ENCODE measurements around the gene PBRM1.
"Not testable (repeated sequence)": the region's sequence is repeated elsewhere in the genome, so short reads cannot be mapped to it uniquely, and the experiment has no call there.

Gene PBRM1

DNA sequence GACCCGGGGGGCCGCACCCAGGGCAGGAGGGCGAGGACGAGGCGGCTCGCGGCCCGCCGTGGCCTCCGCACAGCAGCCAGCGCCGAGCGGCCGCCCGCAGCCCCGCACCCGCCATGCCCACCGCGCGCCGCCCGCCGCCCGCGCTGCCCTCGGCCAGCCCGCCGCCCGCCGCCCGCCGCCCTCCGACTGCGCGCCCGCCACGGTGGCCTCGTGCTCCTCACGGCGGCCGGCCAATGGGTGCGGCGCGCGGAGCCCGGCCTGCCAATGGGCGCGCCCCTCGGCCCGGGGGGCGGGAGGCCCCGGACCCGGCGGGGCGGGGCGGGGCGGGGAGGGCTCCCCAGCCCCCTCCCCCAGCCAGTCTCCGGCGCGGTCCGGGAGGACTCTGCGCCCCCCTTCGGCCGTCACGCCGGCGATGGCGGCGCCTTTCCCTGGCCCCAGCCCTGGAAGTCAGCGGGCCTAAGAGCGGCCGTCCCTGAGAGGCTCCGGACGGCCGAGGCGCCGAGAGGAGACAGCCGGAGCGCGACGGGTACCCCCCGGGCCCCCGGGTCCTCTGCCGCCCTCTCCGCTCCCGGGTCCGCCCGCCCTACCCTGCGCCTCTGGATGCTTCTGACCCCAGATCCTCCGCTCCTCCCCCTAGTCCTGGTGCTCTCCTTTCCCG lies 152.0 kb downstream of the PBRM1 start, which contains the start of gene NT5DC2:
TSS of gene NT5DC2 (minus strand) at position 235 of the 658 bp plus-strand sequence. CDS start at position 115, 120 bp downstream.
- DNase-seq, result no peak

DNA sequence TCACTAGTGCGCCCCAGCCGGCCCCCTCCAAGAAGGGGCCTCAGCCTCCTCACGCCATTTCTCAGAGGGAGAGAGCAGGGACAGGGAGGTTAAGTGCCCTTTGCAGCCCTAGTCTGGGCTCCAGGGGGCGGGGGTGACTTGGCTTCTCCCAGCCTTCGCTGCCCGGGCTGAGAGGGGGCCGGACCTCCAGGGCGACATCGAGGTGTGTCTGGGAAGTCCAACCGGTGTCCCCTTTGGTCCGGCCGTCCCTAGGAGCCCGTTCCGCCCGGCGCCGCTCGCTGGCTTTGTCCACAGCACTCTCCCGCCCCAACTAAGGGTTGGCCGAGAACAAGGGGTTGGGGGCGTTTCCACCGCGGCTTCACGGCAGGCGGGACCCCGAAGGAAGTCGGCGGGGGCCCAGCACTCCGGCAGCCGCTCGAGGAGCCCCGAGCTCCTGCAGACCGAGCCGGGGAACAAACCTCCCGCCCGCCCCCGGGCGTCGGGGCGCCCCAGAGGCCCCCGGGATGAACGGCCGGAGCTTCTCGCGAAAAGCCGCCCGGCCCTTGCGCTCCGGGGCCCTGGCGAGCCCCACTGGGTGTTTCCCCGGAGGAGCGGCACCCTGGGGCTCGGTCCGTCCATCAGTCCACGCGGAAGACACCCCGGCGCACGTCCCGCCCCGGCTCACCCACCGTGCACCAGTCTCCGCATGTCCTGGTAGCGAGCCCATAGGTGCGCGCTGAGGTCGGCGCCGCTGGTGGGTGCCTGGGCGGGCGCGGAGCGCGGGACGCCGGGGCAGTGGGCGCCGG lies 152.7 kb downstream of the PBRM1 start:
- no peak for DNase-seq

DNA sequence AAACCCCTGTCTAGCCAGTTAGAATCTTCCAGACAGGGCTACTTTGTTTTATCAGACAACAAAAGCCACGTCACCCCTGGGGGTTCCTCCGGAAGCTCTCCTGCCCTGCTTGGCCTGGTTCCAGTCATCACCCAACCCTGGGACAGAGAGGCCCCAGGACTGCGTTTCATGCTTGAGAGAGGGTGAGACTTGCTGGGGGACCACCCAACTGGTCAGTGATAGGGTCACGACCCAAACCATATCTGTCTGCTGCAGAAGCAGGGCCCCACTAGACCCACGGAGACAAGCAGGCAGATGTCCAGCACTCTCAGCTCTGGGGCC lies 153.2 kb downstream of the PBRM1 start:
- no peak for DNase-seq

DNA sequence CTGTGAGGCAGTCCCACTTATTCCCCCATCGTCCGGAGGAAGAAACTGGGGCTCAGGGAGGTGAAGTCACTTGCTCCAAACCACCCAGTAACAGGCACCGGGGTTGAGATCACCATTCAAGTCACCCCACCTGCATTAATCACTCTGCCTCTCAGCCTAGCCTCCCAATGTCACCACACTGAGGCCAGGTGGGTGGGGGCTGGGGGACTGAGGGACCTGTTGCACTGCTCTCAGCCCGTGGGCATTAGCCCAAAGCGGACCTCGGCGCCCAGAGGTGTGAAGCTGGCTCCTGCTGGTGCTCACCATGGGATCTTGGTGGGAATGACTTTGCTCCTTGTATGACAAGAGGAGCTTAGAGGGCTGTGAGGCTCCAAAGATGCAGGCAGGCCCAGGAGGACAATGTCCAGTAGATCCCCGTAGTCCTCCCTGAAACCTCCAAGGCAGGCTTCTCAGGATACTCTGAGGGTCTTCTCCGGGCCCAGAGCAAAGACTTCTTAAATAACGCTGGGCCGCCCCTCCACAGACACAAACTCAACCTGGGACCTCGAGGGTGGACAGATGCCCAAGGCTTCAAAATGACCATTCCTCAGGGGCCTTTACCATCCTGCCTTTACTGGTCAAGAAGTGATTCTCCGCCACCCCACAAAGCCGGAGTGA lies 153.7 kb downstream of the PBRM1 start:
- DNase-seq, result no peak

DNA sequence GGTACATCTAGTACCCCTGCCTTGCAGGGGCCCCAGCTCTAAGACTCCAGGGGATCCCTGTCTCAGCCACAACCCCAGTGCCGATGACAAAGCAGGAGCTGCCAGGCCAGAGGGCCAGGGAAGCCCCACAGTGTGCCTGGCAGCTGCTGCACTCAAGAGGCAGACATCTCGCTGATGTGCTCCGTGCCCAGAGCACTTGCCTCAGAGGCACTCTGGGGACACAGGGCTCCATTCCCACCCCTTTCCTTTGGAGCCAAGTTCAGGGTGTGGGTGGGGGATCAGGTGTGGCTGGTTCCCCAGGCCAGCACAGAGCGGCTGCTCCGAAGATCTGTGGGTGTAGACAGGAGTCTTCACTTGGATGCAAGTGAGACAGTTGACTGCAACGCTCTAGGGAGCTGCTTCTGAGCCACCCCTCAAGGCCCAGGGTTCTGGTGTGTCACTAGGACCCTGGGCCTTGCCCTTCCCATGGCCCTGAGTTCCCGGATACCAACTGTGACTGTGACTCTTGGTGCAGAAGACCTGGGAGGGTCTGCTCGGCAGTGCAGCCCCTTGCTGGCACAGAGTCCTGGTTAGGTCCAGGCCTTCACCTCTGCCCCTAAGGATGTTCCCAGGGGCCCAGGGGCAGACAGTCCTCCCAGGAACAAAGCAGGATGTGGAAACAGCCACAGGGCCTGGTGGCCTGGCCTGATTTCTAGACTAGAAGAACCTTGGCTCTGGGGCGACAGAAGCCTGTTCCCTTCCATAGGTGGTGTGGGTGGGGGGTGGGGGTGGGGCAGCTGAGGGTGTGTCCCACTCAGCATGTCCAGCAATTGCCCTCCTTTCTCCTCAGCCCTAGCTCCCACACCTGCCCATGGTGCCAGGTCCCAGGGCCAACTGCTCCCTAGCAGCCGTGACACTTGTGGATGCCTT lies 154.5 kb downstream of the PBRM1 start:
- no peak for DNase-seq

DNA sequence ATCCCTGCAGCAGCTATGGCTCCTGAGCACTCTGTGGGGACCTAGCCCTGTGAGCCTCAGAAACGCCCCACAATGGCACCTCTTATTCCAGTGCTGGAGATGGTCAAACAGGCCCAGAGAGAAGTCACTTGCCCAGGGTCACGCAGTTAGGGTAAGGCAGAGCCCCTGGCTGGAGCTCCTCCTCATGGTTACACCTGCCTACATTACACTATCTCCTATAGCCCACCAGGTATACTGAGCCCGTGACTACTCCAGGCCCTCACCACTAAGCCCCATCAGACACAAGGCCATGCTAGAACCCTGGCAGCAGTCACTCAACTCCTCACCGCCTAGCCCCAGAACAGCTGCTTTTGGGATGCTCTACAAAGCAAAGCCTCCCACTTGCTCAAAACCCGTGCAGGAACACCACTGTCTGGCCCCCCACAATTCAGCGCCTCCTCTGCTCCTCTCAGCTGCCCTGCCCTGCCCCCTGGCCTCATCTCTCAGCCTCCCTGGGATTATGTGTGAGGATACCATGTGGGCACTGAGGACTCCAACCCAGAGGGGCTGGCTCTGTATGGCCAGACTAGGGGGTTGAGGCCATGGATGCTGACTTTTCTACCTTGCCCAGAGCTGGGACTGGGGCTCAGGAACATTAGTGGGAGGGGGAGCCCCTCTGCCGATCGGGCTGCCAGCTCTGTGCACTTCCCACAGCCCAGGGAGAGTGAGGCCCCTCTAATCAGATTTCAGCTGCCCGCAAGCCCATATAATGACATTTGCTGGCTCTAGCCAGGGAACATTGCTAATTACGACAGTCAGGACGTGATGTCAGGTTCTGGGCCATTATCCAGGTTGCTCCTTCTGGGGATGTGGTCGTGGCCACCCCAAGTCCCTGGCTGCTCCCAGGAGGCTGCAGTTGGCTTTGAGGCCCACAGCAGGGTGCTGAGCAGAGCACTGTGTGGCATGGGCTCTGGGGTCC lies 156.1 kb downstream of the PBRM1 start:
- DNase-seq, result no peak

DNA sequence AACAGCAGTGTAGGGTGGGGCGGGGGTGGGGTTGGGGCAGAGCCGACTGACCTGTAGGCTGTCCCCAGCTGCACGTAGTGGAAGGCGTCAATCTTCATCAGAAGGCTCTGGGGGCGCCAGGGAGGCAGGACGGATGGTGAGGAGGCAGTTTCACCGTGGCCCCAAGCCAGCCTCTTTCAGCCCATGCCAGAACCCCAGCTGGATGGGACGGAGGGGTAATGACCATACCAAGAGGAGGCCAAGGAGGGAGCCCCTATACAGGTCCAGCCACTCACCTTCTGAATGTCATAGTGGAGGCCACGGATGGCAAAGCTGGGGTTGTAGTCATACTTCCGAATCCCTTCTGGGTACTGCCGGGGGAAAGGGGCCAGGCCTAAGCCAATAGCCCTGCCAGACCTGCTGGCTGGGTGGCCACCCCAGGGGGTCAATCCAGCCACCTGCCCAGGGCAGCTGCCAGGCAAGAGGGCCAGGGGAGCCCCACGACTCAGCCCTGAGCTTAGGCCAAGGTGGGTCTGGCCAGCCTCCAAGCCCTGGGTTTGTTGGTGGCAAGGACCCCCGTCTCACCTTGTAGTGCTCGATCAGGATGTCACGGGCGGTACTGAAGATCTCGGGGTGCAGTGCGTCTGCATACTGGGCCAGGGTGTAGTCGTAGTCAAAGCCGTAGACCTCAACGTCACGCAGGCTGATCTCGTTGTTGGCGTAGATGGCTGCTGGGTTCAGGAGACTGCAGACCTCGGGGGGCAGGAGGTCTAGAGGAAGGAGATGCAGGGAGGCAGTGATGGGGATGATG lies 156.9 kb downstream of the PBRM1 start:
- DNase-seq, result no peak

DNA sequence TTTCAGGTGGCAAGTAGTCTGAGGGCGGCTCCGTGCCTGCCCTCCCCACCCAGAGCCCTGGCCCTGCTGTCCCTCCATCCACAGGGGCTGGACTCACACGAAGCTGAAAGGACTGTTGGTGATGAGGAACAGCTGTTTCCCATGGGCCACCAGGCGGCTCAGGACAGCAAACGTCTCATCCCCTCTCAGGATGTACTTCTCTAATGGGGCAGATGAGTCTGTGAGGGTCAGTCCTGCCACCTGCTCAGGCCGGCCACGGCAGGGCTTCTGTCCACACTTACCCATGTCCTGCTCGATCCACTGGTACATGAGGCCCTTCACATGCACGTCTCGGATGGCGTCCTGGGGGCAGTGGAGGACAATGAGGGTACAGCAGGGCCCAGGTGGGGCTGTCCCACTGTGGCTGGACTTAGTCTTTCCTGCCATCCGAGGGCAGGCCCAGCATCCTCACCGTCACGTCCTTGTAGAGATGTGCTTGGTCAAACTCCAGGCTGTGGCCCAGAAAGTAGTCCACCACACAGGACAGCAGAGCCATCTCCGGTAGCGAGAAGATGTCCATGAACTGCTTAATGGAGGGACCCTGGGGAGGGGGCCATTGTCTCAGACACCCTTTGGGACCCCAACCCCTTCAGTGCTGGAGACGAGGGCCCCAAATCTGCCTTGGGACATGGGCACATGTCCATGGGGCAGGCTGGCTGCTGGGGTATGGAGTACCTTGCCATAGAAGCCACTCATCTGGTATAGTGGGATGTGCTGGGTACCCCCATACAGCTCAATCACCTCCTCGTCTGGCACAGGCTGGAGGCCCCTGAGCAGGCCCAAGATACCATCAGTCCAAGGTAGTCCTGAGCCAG lies 157.8 kb downstream of the PBRM1 start:
- DNase-seq, result no peak

DNA sequence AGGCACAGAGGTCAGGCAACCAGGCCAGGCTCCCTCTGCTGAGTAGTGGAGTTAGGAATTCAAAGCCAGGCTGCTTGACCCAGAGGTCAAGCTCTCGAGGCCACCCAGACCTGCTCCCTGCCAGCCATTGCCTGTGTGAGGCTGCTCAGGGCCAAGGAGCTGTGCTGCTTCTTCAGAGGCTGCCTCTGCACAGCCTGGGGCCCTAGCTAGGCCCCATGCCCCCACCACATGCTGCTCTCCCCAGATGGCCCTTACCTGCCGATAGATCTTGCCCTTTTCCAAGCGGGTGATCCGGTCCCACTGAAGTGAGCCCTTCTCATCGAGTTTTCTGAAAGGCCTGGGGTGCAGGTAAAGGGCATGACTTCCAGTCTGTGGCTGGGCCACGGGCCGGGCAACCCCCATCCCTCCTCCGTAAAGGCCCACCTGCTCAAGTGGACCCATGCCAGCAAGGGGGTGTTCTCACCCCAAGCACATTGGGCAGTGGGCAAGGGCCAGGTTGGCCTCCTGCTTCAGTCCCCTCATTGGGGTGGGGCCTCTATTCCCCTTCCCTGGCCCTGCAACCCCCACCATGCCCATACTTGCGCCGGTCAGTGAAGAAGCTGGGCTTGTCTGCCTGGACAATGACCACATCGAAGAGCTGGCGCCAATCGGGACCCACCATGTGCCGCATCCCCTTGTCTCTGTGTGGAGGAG lies 158.5 kb downstream of the PBRM1 start:
- DNase-seq, result no peak

DNA sequence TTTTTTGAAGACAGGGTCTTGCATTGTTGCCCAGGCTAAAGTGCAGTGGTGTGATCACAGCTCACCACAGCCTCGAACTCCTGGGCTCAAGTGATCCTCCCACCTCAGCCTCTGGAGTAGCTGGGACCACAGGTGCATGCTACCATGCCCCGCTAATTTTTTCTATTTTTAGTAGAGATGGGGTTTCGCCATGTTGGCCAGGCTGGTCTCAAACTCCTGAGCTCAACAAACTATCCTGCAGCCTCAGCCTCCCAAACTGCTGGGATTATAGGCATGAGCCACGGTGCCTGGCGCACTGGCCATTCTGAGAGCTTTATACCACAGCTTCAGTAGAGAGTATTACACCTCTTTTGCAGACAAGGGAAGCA lies 159.1 kb downstream of the PBRM1 start:
- not testable (repeated sequence) for DNase-seq

DNA sequence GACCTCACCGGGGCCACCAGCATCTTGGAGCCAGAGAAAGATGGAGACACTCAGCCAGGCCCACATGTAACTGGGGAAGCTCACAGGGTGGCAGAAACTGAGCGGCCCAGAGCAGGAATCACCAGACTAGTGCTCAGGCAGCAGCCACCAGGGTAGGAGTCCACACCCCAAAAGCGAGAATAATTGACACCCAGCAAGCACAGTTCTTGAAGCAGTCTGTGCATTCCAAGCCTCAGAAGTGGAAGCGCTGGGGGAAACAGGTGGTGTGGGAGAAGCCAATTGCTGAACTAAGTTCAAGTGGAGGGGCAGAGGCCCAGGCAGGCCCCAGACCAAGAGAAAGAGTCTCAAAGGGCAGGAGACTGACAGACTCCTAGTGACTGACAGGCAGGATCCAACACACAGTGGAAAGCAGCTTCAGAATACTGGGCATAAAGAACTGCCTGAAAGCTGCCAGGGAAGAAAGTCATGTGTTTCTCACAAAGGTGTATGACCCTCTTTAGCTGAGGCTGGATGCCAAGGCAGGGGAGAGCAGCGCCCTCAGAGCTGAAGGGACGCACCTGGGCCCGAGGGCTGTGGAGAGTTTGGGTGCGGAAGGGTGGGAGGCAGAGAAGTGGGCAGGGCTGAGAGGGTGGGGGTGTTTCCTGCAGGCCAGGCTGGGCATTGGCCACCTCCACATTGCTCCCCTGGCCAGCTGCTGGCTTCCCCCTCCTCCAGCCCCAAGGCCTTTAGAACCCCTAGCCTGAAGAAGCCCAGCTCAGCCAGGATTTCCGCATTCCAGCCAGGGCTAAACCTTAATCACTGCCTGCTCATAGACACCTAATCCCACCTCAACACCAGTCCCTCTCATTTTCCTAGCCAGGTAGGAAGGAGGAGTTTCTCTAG lies 159.8 kb downstream of the PBRM1 start:
- no peak for DNase-seq

DNA sequence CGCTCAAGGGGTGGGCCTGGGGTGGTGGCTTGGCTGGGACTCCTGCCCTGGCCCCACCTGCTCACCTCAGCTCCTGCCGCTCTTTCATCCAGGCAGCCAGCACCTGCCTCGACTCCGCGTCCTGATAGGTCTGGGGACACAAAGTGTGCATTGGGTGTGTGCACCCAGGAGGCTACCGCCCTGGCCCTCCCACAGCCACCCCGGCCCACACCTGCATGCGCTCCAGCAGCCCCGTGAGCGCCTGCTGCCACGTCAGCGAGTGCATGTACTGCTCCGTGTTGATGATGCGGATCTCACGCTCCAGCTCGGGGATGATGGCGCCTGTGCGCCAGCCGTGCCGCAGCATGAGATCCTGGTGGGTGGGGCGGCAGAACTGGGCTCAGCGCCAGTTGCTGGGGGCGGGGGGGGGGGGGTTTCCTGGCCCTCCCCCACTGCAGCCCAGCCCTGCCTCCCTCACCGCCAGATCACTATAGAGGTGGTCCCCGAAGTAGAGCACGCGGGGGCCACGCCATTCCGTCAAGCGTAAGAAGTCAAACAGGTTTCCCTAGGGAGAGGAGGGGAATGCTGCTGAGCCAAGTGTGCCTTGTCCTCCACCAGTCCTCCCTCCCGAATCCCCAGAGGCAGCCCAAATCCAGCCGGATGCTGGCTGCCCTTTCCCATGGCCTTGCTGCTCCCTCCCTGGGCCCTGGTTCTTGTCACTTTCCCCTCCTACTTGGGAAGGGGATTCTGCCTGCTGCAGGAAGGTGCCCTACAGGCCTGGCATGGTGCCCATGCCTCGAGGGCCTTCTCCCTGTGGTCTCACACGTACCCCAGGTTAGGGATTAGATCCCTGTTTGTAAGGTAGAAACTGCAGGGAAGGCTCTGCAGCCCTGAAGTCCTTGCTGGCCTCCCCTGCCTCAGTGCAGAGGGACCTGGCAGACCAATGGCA lies 160.7 kb downstream of the PBRM1 start:
- no peak for DNase-seq

DNA sequence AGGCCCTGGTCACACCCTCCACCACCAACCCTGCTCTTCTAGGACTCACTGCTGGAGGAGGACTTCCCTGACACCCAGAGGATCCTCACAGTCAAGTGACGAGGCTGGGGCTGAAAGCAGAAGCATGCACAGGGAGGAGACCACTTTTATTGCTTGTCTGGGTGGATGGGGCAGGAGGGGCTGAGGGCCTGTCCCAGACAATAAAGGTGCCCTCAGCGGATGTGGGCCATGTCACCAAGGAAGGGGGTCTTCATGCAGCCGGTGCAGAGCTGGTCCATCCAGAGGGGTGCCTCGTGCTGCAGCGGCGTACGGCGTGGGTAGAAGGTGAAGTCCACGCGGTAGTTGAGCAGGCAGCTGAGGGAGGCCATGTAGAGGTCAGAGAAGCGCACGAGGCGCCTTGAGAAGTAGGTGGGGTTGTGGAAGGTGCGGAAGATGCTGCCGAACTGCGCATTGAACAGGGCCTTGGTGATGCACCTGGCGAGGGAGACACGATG lies 161.4 kb downstream of the PBRM1 start:
- DNase-seq, result no peak

DNA sequence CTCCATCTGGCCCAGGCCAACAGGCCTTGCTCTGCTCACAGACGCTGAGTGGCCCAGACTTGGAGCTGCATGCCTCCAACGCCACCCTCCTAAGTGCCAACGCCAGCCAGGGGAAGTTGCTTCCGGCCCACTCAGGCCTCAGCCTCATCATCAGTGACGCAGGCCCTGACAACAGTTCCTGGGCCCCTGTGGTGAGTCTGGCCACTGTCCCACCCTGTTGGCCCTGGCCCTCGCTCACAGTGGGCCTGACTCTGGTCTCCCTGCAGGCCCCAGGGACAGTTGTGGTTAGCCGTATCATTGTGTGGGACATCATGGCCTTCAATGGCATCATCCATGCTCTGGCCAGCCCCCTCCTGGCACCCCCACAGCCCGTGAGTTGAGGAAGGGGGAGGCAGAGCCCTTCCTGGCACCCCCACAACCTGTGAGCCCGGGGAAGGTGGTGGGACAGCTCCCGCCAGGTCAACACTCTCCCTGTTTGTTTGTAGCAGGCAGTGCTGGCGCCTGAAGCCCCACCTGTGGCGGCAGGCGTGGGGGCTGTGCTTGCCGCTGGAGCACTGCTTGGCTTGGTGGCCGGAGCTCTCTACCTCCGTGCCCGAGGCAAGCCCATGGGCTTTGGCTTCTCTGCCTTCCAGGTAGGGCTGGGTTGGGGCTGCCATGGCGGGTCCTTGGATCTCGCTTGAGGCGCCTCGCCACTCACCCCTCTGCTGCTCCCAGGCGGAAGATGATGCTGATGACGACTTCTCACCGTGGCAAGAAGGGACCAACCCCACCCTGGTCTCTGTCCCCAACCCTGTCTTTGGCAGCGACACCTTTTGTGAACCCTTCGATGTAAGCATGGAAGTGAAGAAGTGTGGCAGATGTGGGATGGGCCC lies 162.1 kb downstream of the PBRM1 start:
- DNase-seq, result no peak

DNA sequence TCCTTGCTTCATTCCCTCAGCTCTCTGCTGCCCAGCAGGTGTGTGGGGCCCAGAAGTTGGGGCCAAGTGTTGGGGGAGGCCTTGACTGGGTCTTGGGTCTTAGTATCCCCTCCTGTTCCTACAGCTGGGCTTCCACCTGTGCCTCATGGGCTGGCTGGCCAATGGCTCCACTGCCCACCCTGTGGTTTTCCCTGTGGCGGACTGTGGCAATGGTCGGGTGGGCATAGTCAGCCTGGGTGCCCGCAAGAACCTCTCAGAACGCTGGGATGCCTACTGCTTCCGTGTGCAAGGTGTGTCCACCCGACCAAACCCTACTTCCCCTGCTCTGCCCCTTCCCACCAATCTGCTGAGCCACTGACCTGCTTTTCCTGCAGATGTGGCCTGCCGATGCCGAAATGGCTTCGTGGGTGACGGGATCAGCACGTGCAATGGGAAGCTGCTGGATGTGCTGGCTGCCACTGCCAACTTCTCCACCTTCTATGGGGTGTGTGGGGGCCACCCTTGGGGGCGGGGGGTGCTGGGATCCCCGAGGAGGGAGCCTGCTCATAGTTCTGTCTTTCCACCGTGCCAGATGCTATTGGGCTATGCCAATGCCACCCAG lies 163.0 kb downstream of the PBRM1 start:
- no peak for DNase-seq
